IPS DF 19.7 (cell line): Measurements from ENCODE around the gene ERN1.
A peak's percentile ranks its signal among the peaks of the same experiment; 100 is the strongest.

Experiments
- DNase-seq: peaks from one replicate; pipeline ENCODE4 v3.0.0-alpha.2; 2013; ENCODE audit warnings: low read depth, low spot score

ERN1 gene

GRCh38 chr17:64158406-64158805 lies 28.5 kb upstream of the ERN1 start:
- no peak for DNase-seq

GRCh38 chr17:64157669-64158180 lies 27.8 kb upstream of the ERN1 start:
- no peak for DNase-seq

GRCh38 chr17:64156670-64157069 lies 26.7 kb upstream of the ERN1 start:
- no peak for DNase-seq

GRCh38 chr17:64155751-64156544 lies 26.0 kb upstream of the ERN1 start:
- no peak for DNase-seq

- no peak for DNase-seq
Measured at GRCh38 chr17:64155129-64155528, 25.2 kb upstream of the ERN1 start.

- DNase-seq: no peak
Measured at GRCh38 chr17:64154717-64155116, 24.8 kb upstream of the ERN1 start.

GRCh38 chr17:64154313-64154695 lies 24.4 kb upstream of the ERN1 start:
- DNase-seq: no peak

- no peak for DNase-seq
Measured at GRCh38 chr17:64153565-64154312, 23.8 kb upstream of the ERN1 start.

- DNase-seq: no peak
Measured at GRCh38 chr17:64152428-64153125, 22.6 kb upstream of the ERN1 start.

GRCh38 chr17:64151016-64151368 lies 21.0 kb upstream of the ERN1 start:
- no peak for DNase-seq

- no peak for DNase-seq
Measured at GRCh38 chr17:64150237-64151015, 20.5 kb upstream of the ERN1 start.

GRCh38 chr17:64149196-64149595 lies 19.3 kb upstream of the ERN1 start:
- DNase-seq: no peak

- no peak for DNase-seq
Measured at GRCh38 chr17:64148699-64149098, 18.8 kb upstream of the ERN1 start.

- no peak for DNase-seq
Measured at GRCh38 chr17:64148017-64148631, 18.2 kb upstream of the ERN1 start.

- DNase-seq: no peak
Measured at GRCh38 chr17:64147110-64148016, 17.4 kb upstream of the ERN1 start.

- no peak for DNase-seq
Measured at GRCh38 chr17:64146418-64147109, 16.6 kb upstream of the ERN1 start.

GRCh38 chr17:64145751-64146417 lies 15.9 kb upstream of the ERN1 start:
- peak; percentile 99 for DNase-seq

- DNase-seq: no peak
Measured at GRCh38 chr17:64145375-64145750, 15.4 kb upstream of the ERN1 start.

GRCh38 chr17:64139542-64139941 lies 9.6 kb upstream of the ERN1 start:
- no peak for DNase-seq
